SK-N-SH (cell line): ENCODE measurements around the gene CRIM1. TPM values are rescaled to one million over a fixed set of nuclear protein-coding genes. Genes with fewer than 3 reads are reported as not detected.

ENCODE experiments used
- CTCF ChIA-PET: fragments of 300-600, 350-600 bp; formaldehyde crosslinking; extraction: SDS; loops from one replicate; lab custom pipeline; 2021; lab: Yijun Ruan, JAX
- POLR2A ChIA-PET: fragments of 350-600 bp; sonication (Branson Sonifier 250); formaldehyde crosslinking; extraction: SDS; loops from one replicate; lab custom pipeline; 2020; ENCODE audit warnings: antibody characterized with exemption, inconsistent platforms; lab: Yijun Ruan, JAX
- DNase-seq: peaks from one replicate; pipeline ENCODE4 v3.0.0; 2012
- H2AFZ ChIP-seq: fragments of 200-600 bp; sonication (generic); 2 replicates; pipeline ENCODE4 v1.8.1; 2016; ENCODE audit warnings: antibody characterized with exemption, mild to moderate bottlenecking, low read depth
- H3F3A ChIP-seq: fragments of 200-600 bp; sonication (generic); replicated peaks from 2 replicates; pipeline ENCODE3; 2016; ENCODE audit warnings: antibody characterized with exemption, mild to moderate bottlenecking; ENCODE audit not compliant: insufficient read depth
- H3K27ac ChIP-seq, 2 experiments: fragments of 200-500 bp in 1 of 2; fragments of 200-600 bp in 1 of 2; sonication (Bioruptor generic) in 1 of 2; sonication (generic), shearing (Covaris generic) in 1 of 2; 2 replicates each; pipeline versions ENCODE4 v1.5.1 to v1.6.1; 2014 to 2016; ENCODE audit warnings: low read depth in 2 of 2, inconsistent platforms in 1 of 2, low read length in 1 of 2, mild to moderate bottlenecking in 1 of 2, mixed read lengths in 1 of 2
- H3K27me3 ChIP-seq: fragments of 200-600 bp; sonication (generic), shearing (Covaris generic); 2 replicates; pipeline ENCODE4 v1.6.1; 2016; ENCODE audit warnings: mixed run types; ENCODE audit not compliant: insufficient read depth
- H3K36me3 ChIP-seq, 2 experiments: fragments of 200-500 bp in 1 of 2; fragments of 200-600 bp in 1 of 2; sonication (Bioruptor generic) in 1 of 2; sonication (generic) in 1 of 2; replicated peaks in 1 of 2; 2 replicates each; pipeline versions ENCODE3 to v1.5.1; 2014 to 2016; ENCODE audit warnings: low read length in 1 of 2, mild to moderate bottlenecking in 1 of 2; ENCODE audit not compliant: insufficient read depth in 2 of 2, control insufficient read depth in 1 of 2
- H3K4me1 ChIP-seq, 2 experiments: fragments of 200-500 bp in 1 of 2; fragments of 200-600 bp in 1 of 2; sonication (Bioruptor generic) in 1 of 2; sonication (generic), shearing (Covaris generic) in 1 of 2; 2 replicates each; pipeline versions ENCODE4 v1.5.1 to v1.6.1; 2014 to 2016; ENCODE audit warnings: low read depth in 1 of 2, low read length in 1 of 2, mixed run types in 1 of 2; ENCODE audit not compliant: insufficient read depth in 2 of 2, control insufficient read depth in 1 of 2
- H3K4me2 ChIP-seq: fragments of 200-600 bp; sonication (generic), shearing (Covaris generic); 2 replicates; pipeline ENCODE4 v1.6.1; 2017; ENCODE audit warnings: mixed run types
- H3K4me3 ChIP-seq, 2 experiments: fragments of 200-500 bp in 1 of 2; fragments of 200-600 bp in 1 of 2; sonication (Bioruptor generic) in 1 of 2; sonication (generic), shearing (Covaris generic) in 1 of 2; 2 replicates each; pipeline versions ENCODE4 v1.5.1 to v1.8.1; 2014 to 2016; ENCODE audit warnings: low read depth in 2 of 2, inconsistent platforms in 1 of 2, low read length in 1 of 2, mild to moderate bottlenecking in 1 of 2, mixed read lengths in 1 of 2, moderate library complexity in 1 of 2
- H3K79me2 ChIP-seq: fragments of 200-600 bp; sonication (generic); 2 replicates; pipeline ENCODE4 v1.8.1; 2017; ENCODE audit warnings: mild to moderate bottlenecking; ENCODE audit not compliant: insufficient read depth
- H3K9ac ChIP-seq: fragments of 200-600 bp; sonication (generic); 2 replicates; pipeline ENCODE4 v1.6.1; 2017; ENCODE audit warnings: mixed run types
- H3K9me2 ChIP-seq: fragments of 200-600 bp; sonication (generic); 2 replicates; pipeline ENCODE4 v1.6.1; 2017; ENCODE audit warnings: mixed run types
- H3K9me3 ChIP-seq: fragments of 200-600 bp; sonication (generic); 2 replicates; pipeline ENCODE4 v1.6.1; 2017; ENCODE audit warnings: mixed run types, mild to moderate bottlenecking, moderate library complexity
- H4K20me1 ChIP-seq: fragments of 200-600 bp; sonication (generic); 2 replicates; pipeline ENCODE4 v1.6.1; 2017; ENCODE audit warnings: mild to moderate bottlenecking, mixed run types; ENCODE audit not compliant: insufficient read depth
- JUND ChIP-seq: IDR thresholded peaks from 2 replicates; pipeline ENCODE4 v1.4.0; 2012
- MXI1 ChIP-seq: IDR thresholded peaks from 2 replicates; pipeline ENCODE4 v1.6.1; 2012; ENCODE audit warnings: mild to moderate bottlenecking, low read depth, low read length, improper control_type of control experiment
- NRF1 ChIP-seq: IDR thresholded peaks from 2 replicates; pipeline ENCODE4 v1.6.1; 2012; ENCODE audit warnings: low read depth, mild to moderate bottlenecking, low read length
- WGBS: methylation state at CpG from one replicate; pipeline ENCODE4 v1.1.6; 2017; ENCODE audit warnings: low lambda C conversion rate; 5-methylcytosine and 5-hydroxymethylcytosine counted together
- polyA plus RNA-seq, 3 experiments: library from polyadenylated mRNA; depleted of rRNA; stranded (reverse); fragments of >200 nt; gene quantifications; 2 replicates each; pipeline ENCODE4 v1.2.3, GENCODE V29; 2012
- TF ChIP-seq, protein P1 (sequence below): fragments of 150-350 bp; IDR thresholded peaks from 2 replicates; pipeline ENCODE4 v1.6.1; 2016; ENCODE audit warnings: mild to moderate bottlenecking, low read depth, low read length
- TF ChIP-seq, protein P2 (sequence below): IDR thresholded peaks from 2 replicates; pipeline ENCODE4 v1.6.1; 2012; ENCODE audit warnings: mild to moderate bottlenecking, low read depth, low read length, moderate library complexity
- TF ChIP-seq, protein P3 (sequence below): fragments of 200-600 bp; sonication (generic); IDR thresholded peaks from 2 replicates; pipeline ENCODE4 v1.6.1; 2017; ENCODE audit warnings: antibody characterized with exemption, mild to moderate bottlenecking, moderate library complexity

The CRIM1 gene
- polyA plus RNA-seq, 1 of the 3 experiments (the other 2 are of a cell fraction): 244 TPM

DNA sequence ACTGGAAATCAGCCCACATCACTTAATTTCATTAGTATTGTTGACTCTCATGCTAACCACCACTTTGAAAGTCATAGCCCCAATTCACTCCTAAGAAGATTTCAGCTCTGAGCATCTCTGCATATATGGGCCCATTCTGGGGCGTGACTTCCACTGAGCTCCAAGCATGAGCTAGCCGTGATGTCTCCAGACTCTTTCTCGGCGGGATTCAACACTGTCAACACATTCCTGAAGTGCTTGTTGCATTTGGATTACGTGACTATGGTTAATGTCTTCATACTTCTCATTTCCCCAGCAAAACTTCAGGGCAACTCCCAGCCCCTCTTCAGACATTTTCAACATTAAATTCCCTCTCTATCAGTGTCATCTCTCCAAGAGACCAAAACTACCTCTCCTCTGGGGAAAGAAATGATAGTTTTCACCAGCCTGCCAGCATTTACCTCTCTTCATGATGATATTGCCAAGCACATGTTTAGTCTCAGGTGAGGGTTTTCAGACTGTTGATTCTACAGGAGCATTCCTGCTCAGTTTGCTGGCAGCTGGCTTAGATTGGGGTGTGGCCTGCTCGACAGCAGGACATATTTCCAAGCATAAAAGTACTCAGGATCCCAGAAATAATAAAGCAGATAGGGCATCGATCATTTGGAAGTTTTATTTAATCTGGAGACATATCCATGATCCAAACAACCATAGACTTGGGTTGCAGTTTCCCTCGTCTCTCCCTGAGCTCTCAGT is 160.7 kb downstream of the CRIM1 start (continued):
- TF ChIP-seq NRF1 (no peak), JUND (no peak), MXI1 (no peak)
- TF ChIP-seq, protein P1, sequence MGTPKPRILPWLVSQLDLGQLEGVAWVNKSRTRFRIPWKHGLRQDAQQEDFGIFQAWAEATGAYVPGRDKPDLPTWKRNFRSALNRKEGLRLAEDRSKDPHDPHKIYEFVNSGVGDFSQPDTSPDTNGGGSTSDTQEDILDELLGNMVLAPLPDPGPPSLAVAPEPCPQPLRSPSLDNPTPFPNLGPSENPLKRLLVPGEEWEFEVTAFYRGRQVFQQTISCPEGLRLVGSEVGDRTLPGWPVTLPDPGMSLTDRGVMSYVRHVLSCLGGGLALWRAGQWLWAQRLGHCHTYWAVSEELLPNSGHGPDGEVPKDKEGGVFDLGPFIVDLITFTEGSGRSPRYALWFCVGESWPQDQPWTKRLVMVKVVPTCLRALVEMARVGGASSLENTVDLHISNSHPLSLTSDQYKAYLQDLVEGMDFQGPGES: no peak

DNA sequence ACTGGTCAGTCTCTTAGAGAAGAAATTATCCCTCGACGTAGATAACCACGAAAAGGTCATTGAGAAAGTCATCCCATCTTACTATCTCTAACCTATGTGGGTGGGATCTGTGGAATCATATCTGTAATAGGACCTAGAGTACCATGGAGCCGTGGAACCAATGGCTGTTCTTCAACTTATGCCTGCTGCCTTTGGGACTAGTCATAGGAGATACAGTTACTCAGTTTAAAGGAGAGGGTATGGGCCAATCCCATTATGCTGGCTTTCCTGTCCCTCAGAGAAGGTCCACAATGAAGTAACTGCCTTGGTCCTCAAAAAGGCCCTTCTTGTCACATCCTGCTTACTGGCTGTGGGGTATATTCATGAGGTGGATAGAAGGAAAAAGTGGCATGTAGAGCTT is 164.9 kb downstream of the CRIM1 start:
- WGBS: 77% methylated on average over 4 of the region's 4 CpGs
- no peaks in the 10 kb centered on the region for H3K9me2 ChIP-seq
- H3K4me3 ChIP-seq: no peak overlapping the region
- H3K27ac ChIP-seq: peak overlapping the region in 1 of 2 experiments; percentile 4; a peak in 1 of 4 replicates
- no peaks in the 10 kb centered on the region for H3K9me3 ChIP-seq
- CTCF ChIA-PET: interaction anchor here (0.8 to 1.8 kb wide), 4 partner anchors 9 to 20 kb away, joined by 3 to 8 read pairs (median 4); no protein-coding TSS in a partner anchor
- TF ChIP-seq, protein P2, sequence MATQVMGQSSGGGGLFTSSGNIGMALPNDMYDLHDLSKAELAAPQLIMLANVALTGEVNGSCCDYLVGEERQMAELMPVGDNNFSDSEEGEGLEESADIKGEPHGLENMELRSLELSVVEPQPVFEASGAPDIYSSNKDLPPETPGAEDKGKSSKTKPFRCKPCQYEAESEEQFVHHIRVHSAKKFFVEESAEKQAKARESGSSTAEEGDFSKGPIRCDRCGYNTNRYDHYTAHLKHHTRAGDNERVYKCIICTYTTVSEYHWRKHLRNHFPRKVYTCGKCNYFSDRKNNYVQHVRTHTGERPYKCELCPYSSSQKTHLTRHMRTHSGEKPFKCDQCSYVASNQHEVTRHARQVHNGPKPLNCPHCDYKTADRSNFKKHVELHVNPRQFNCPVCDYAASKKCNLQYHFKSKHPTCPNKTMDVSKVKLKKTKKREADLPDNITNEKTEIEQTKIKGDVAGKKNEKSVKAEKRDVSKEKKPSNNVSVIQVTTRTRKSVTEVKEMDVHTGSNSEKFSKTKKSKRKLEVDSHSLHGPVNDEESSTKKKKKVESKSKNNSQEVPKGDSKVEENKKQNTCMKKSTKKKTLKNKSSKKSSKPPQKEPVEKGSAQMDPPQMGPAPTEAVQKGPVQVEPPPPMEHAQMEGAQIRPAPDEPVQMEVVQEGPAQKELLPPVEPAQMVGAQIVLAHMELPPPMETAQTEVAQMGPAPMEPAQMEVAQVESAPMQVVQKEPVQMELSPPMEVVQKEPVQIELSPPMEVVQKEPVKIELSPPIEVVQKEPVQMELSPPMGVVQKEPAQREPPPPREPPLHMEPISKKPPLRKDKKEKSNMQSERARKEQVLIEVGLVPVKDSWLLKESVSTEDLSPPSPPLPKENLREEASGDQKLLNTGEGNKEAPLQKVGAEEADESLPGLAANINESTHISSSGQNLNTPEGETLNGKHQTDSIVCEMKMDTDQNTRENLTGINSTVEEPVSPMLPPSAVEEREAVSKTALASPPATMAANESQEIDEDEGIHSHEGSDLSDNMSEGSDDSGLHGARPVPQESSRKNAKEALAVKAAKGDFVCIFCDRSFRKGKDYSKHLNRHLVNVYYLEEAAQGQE: no peak
- TF ChIP-seq, protein P3, sequence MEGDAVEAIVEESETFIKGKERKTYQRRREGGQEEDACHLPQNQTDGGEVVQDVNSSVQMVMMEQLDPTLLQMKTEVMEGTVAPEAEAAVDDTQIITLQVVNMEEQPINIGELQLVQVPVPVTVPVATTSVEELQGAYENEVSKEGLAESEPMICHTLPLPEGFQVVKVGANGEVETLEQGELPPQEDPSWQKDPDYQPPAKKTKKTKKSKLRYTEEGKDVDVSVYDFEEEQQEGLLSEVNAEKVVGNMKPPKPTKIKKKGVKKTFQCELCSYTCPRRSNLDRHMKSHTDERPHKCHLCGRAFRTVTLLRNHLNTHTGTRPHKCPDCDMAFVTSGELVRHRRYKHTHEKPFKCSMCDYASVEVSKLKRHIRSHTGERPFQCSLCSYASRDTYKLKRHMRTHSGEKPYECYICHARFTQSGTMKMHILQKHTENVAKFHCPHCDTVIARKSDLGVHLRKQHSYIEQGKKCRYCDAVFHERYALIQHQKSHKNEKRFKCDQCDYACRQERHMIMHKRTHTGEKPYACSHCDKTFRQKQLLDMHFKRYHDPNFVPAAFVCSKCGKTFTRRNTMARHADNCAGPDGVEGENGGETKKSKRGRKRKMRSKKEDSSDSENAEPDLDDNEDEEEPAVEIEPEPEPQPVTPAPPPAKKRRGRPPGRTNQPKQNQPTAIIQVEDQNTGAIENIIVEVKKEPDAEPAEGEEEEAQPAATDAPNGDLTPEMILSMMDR: no peak
- TF ChIP-seq, all 33 proteins: peak for 0
- Histone ChIP-seq H2AFZ (no peak overlapping the region), H3K79me2 (peaks cover 93% of the 10 kb centered on the region), H3K4me2 (no peak overlapping the region), H3K36me3 (peaks cover 89 to 100% of the 10 kb centered on the region in 2 experiments), H3F3A (peaks cover 68% of the 10 kb centered on the region), H3K4me1 (peaks cover 0 to 6% of the 10 kb centered on the region in 2 experiments; a peak in 2 of 4 replicates), H3K27me3 (no peaks in the 10 kb centered on the region), H3K9ac (no peak overlapping the region), H4K20me1 (no peaks in the 10 kb centered on the region)
- POLR2A ChIA-PET: no interaction called here
- no peak for DNase-seq
